ENCODE results near the gene PRR20G. TPM values are rescaled to one million over a fixed set of nuclear protein-coding genes. Genes with fewer than 3 reads are reported as not detected.

PRR20G gene
- polyA plus RNA-seq (2013, experiment 1 of 2), result not detected
- polyA plus RNA-seq (2013, experiment 2 of 2), result not detected

DNA sequence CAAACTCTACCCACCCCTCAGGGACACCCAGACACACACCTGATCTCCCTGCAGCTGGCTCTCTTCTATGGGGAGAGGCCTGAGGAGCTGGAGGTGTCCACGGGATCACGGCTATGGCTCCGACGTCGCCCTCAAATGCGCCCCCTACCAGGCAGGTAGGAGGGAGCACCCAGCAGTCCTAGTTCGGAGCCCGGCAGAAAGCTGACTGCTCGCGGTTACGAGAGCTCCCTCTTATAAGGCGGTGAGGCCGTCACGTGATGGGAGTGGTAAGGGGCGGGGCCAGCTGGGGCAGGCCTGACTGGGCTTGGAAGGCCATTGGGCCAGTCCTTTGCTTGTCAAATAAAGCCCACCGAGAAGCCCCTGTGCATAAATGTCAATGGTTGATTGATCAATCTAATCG lies at the start of gene PRR20G:
Gene PRR20G, minus strand, starts transcription at position 207 of the 400 bp plus-strand sequence. CDS start 681 bp downstream, outside the sequence.
- no peaks in the 10 kb centered on the region for H3K4me1 ChIP-seq (ENCODE audit: insufficient read depth, low read length)
- H3K36me3 ChIP-seq (ENCODE audit: insufficient read depth, low read length), result no peaks in the 10 kb centered on the region
- no peak within 1 kb of the TSS for H3K4me3 ChIP-seq (ENCODE audit: low read length)
- no peaks in the 10 kb centered on the region for H3K27me3 ChIP-seq (ENCODE audit: insufficient read depth, low read length)
- 89% methylated on average over 17 of the region's 17 CpGs for WGBS
- H3K9ac ChIP-seq (ENCODE audit: low read depth, low read length), result no peak within 1 kb of the TSS
- H3K9me3 ChIP-seq (ENCODE audit: insufficient read depth, low read depth, low read length), result peaks cover 6% of the 10 kb centered on the region; the same call in 1 of the 2 replicates
- H3K27ac ChIP-seq (ENCODE audit: low read depth, low read length), result no peak within 1 kb of the TSS

DNA sequence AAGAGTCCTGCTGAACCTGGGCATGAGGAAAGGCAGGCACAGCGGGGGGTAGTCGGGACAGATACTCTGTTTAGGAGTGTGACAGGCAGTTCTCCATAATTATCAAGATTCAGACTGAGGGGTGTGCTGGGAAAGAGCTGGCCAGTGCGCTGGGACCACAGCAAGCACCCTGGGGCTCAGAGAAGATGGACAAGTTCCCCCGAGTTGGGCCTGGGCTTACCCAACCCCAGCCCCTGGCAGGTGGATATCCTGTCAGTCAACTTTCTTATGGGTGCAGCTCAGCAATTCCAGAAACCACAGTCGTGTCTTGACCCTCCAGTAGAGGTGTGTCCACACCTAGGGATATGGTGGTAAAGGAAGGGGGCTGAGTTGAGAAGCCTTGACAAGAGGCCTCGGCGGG lies 49.2 kb upstream of the PRR20G start:
- no peaks in the 10 kb centered on the region; the same call in 1 of the 2 replicates for H3K9me3 ChIP-seq (ENCODE audit: insufficient read depth, low read depth, low read length)
- WGBS, result 91% methylated on average over 7 of the region's 7 CpGs
- no peaks in the 10 kb centered on the region for H3K4me1 ChIP-seq (ENCODE audit: insufficient read depth, low read length)
- no peaks in the 10 kb centered on the region for H3K36me3 ChIP-seq (ENCODE audit: insufficient read depth, low read length)
- H3K4me3 ChIP-seq (ENCODE audit: low read length), result no peak overlapping the region
- peaks cover 26% of the 10 kb centered on the region for H3K27me3 ChIP-seq (ENCODE audit: insufficient read depth, low read length)
- H3K27ac ChIP-seq (ENCODE audit: low read depth, low read length), result no peak overlapping the region
- no peak overlapping the region for H3K9ac ChIP-seq (ENCODE audit: low read depth, low read length)

DNA sequence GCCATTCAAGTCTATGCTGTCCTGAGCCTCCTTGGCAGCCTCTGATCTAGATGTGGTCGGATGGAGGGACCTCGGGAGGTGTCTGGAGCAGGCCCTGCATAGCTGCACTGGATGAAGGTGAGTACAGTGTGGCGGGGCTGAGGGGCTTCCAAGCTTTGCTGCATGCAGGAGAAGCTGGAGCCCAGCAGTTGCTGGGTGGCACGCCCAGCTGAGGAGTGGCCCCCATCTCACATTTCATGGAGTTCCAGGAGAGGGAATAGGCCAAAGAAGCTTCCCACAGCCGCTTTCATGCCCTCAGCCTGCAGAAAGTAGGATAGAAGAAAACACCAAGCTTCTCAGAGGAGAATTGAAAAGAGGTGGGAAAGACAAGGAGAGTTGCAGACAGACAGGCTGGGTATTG lies 48.3 kb upstream of the PRR20G start:
- peaks cover 5% of the 10 kb centered on the region; the same call in 1 of the 2 replicates for H3K9me3 ChIP-seq (ENCODE audit: insufficient read depth, low read depth, low read length)
- 83% methylated on average over 5 of the region's 5 CpGs for WGBS
- no peak overlapping the region for H3K27ac ChIP-seq (ENCODE audit: low read depth, low read length)
- H3K36me3 ChIP-seq (ENCODE audit: insufficient read depth, low read length), result no peaks in the 10 kb centered on the region
- no peaks in the 10 kb centered on the region for H3K4me1 ChIP-seq (ENCODE audit: insufficient read depth, low read length)
- H3K4me3 ChIP-seq (ENCODE audit: low read length), result no peak overlapping the region
- H3K27me3 ChIP-seq (ENCODE audit: insufficient read depth, low read length), result peaks cover 26% of the 10 kb centered on the region
- H3K9ac ChIP-seq (ENCODE audit: low read depth, low read length), result no peak overlapping the region

DNA sequence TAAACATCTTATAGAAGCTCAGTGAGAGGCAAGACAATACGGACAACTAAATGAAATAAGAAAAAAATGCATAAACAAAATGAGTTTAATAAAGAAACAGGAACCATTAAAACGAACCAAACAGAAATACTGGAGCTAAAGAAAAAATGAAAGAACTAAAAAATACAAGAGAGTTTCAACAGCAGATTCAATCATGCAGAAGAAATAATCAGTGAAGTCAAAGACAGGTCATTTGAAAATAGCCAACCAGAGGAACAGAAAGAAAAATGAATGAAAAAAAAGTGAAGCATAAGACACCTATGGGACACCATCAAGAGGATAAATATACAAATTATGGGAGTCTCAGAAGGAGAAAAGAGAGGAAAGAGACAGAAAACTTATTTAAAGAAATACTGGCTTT lies 42.5 kb upstream of the PRR20G start:
- Histone ChIP-seq H3K4me3 (ENCODE audit: low read length) (no peak overlapping the region), H3K4me1 (ENCODE audit: insufficient read depth, low read length) (no peaks in the 10 kb centered on the region)
- WGBS, result no CpG with 5 or more reads among the region's 2 CpGs

DNA sequence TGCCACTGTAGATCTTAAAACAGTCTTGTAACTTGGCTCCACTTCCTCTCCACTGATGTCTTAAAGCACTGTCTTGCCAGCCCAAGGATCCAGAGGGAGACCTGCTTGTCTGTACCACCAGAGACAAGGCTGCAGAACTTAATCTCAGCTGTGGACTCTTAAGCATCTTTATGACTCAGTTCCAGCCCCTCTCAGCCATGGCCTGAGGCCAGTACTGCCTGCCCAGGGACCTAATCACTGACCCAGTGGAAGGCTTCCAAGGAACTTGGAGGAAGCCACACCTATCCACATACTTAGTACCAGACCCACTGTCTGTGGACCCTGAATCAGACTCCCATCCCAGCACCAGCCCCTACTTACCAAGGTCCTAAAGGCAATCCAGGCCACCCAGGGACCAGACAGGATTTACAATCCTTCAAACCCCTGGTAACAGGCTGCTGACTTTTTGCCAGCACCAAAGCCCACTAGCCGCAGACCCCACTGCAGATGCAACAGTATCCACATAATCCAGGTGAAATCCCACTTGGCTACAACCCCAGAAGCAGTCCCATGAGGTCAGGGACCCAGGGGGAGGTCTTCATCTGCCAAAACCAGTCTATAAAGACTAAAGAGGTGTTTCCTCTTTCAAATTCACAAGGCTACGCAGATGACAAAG lies 41.9 kb upstream of the PRR20G start:
- peaks cover 13% of the 10 kb centered on the region for H3K9me3 ChIP-seq (ENCODE audit: insufficient read depth, low read depth, low read length)
- no peak overlapping the region for H3K27ac ChIP-seq (ENCODE audit: low read depth, low read length)
- whole genome bisulfite sequencing, result 91% methylated on average over 2 of the region's 2 CpGs
- no peaks in the 10 kb centered on the region for H3K4me1 ChIP-seq (ENCODE audit: insufficient read depth, low read length)
- H3K36me3 ChIP-seq (ENCODE audit: insufficient read depth, low read length), result no peaks in the 10 kb centered on the region
- no peak overlapping the region for H3K9ac ChIP-seq (ENCODE audit: low read depth, low read length)
- no peaks in the 10 kb centered on the region for H3K27me3 ChIP-seq (ENCODE audit: insufficient read depth, low read length)
- H3K4me3 ChIP-seq (ENCODE audit: low read length), result no peak overlapping the region

More for the DNA sequence above, 42.5 kb upstream of the PRR20G start:
- no peaks in the 10 kb centered on the region for H3K27me3 ChIP-seq (ENCODE audit: insufficient read depth, low read length)
- no peaks in the 10 kb centered on the region for H3K36me3 ChIP-seq (ENCODE audit: insufficient read depth, low read length)
- H3K9me3 ChIP-seq (ENCODE audit: insufficient read depth, low read depth, low read length), result peaks cover 13% of the 10 kb centered on the region
- H3K9ac ChIP-seq (ENCODE audit: low read depth, low read length), result no peak overlapping the region
- H3K27ac ChIP-seq (ENCODE audit: low read depth, low read length), result no peak overlapping the region

DNA sequence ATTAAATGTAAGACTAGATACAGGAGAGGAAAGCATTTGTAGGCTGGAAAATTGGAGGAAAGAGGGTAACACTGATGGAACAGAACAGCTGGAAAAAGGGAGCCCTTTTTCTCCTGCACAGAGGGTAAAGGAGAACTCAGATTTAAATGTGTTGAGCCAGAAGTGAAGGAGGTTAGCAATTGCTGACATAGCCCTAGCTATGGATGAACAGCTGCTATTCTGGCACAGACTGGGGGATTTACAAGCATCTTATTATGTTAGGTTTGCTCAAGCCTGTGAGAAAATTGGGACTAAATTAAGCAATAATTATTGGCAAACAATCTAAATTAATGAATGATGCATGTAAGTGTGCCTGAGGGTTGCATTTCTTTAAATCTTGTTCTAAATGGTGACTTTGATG lies 40.6 kb upstream of the PRR20G start:
- H3K4me1 ChIP-seq (ENCODE audit: insufficient read depth, low read length), result no peaks in the 10 kb centered on the region
- H3K4me3 ChIP-seq (ENCODE audit: low read length), result no peak overlapping the region
- H3K9me3 ChIP-seq (ENCODE audit: insufficient read depth, low read depth, low read length), result peaks cover 13% of the 10 kb centered on the region
- no peaks in the 10 kb centered on the region for H3K36me3 ChIP-seq (ENCODE audit: insufficient read depth, low read length)
- H3K27ac ChIP-seq (ENCODE audit: low read depth, low read length), result no peak overlapping the region
- no peak overlapping the region for H3K9ac ChIP-seq (ENCODE audit: low read depth, low read length)
- no peaks in the 10 kb centered on the region for H3K27me3 ChIP-seq (ENCODE audit: insufficient read depth, low read length)

DNA sequence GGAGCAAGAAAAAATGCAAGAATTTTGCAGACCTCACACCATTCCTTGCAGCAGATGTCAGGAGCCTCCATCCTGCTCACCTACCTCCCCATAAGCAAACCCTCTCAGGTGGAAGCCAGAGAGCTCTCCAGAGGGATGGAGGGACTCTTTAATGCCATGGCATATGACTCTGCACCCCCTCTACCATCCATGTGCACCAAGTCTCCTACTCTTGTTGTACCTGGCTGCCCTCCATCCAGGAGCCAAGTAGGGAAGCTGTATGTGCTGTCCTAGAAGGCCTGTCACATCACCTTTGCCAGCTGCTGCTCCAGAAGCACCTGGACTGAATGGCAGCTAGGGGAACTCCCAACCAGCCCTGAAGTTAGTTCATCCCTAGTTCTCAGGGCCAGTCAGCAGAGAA lies 38.5 kb upstream of the PRR20G start:
- Histone ChIP-seq H3K9me3 (ENCODE audit: insufficient read depth, low read depth, low read length) (peaks cover 10% of the 10 kb centered on the region), H3K4me1 (ENCODE audit: insufficient read depth, low read length) (no peaks in the 10 kb centered on the region), H3K27ac (ENCODE audit: low read depth, low read length) (no peak overlapping the region), H3K27me3 (ENCODE audit: insufficient read depth, low read length) (no peaks in the 10 kb centered on the region), H3K36me3 (ENCODE audit: insufficient read depth, low read length) (no peaks in the 10 kb centered on the region), H3K4me3 (ENCODE audit: low read length) (no peak overlapping the region), H3K9ac (ENCODE audit: low read depth, low read length) (no peak overlapping the region)

DNA sequence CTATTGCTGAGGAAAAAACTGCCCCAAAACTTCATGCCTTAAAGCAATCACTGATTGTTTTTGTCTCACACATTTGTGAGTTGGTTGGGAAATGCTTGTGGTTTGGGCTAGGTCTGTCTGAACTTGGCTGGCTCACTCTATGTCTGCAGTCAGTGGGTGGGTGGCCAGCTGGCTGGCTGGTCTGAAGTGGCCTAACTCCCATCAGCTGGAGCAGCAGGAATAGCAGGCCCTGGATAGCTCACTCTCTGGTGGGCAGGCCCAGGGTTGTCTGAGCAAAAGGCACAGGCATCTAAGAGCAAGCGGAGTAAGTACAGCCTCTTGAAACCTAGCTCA lies 37.7 kb upstream of the PRR20G start:
- Histone ChIP-seq H3K36me3 (ENCODE audit: insufficient read depth, low read length) (no peaks in the 10 kb centered on the region), H3K27ac (ENCODE audit: low read depth, low read length) (no peak overlapping the region), H3K4me3 (ENCODE audit: low read length) (no peak overlapping the region), H3K27me3 (ENCODE audit: insufficient read depth, low read length) (no peaks in the 10 kb centered on the region), H3K9me3 (ENCODE audit: insufficient read depth, low read depth, low read length) (peaks cover 4% of the 10 kb centered on the region; the same call in 1 of the 2 replicates), H3K4me1 (ENCODE audit: insufficient read depth, low read length) (no peaks in the 10 kb centered on the region), H3K9ac (ENCODE audit: low read depth, low read length) (no peak overlapping the region)
- 91% methylated on average over 1 of the region's 1 CpG for WGBS

DNA sequence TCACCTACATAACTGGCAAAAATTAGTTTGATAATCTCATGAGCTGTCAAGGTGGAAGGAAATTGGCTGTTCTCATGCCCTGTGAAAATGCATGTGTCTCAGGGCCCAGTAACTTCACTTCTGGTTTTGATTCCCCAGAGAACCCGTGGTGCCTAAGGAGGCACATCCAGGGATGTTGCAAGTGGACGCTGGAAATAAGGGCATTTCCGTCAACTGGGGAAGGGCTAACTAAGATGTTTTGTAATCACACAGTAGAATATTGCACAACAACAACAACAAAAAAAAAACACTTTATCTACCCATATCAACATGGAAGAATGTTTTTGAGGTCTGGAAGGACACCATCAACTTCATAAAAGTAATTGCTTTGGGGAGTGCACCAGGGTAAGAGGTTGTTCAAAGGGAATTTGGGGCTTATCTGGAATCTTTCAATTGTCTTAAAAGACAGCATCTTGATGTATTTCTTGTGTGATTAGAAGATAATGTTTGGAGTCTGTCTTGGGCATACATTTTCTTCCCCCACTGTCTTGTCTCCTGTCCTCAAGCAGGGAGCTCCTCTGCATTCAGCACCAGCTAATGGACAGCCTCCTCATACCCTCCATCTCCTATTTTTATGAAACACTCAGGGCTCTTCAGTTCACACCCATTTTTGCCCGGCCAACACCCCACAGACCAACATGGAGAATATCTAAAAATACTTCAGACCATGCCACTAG lies 37.2 kb upstream of the PRR20G start:
- Histone ChIP-seq H3K4me3 (ENCODE audit: low read length) (no peak overlapping the region), H3K27ac (ENCODE audit: low read depth, low read length) (no peak overlapping the region), H3K4me1 (ENCODE audit: insufficient read depth, low read length) (no peaks in the 10 kb centered on the region), H3K27me3 (ENCODE audit: insufficient read depth, low read length) (no peaks in the 10 kb centered on the region), H3K9me3 (ENCODE audit: insufficient read depth, low read depth, low read length) (no peaks in the 10 kb centered on the region), H3K9ac (ENCODE audit: low read depth, low read length) (no peak overlapping the region), H3K36me3 (ENCODE audit: insufficient read depth, low read length) (no peaks in the 10 kb centered on the region)
- 86% methylated on average over 4 of the region's 4 CpGs for WGBS

DNA sequence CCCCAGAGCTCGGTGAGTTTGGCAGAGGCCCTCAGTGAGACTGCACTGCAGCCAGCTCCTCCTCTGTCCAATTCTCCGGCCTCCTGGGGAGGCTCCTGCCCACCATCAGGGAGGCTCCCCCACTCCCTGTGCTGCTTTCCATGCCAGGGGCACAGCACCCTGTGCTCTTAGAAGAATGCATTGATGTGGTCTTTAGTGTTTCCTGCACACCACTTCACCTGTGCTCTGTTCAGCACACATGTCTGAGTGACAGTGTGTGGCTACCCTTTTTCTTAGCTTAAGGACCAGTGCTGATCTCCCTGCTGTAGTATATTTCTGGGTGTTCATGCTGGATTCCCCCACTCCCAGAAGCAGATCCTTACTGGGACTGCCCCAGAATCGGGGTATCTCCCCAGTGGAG lies 36.2 kb upstream of the PRR20G start:
- H3K36me3 ChIP-seq (ENCODE audit: insufficient read depth, low read length), result no peaks in the 10 kb centered on the region
- no peaks in the 10 kb centered on the region for H3K4me1 ChIP-seq (ENCODE audit: insufficient read depth, low read length)
- WGBS, result 79% methylated on average over 3 of the region's 3 CpGs

DNA sequence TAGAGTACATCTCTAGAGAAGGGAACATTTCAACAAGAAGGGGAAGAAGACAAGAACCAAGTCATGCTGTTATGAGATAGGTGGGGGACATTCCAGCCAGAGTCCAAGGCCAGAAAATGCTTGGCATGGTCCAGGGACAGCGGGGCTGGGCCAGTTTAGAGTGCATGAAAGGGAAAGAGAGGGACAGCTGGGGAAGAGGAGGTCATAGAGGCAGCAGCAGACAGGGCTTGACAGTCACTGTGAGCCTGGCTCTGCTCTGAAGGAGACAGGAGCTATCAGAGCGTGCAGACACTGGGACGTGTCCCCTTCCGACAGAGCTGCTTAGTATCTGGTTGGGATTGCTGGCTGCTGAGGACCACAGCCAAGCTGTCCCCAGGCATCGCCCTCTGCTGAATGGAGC lies 35.7 kb upstream of the PRR20G start:
- Histone ChIP-seq H3K9ac (ENCODE audit: low read depth, low read length) (no peak overlapping the region), H3K9me3 (ENCODE audit: insufficient read depth, low read depth, low read length) (no peaks in the 10 kb centered on the region), H3K4me3 (ENCODE audit: low read length) (no peak overlapping the region)

More for the DNA sequence above, 36.2 kb upstream of the PRR20G start:
- H3K9ac ChIP-seq (ENCODE audit: low read depth, low read length), result no peak overlapping the region
- no peak overlapping the region for H3K27ac ChIP-seq (ENCODE audit: low read depth, low read length)
- no peaks in the 10 kb centered on the region for H3K27me3 ChIP-seq (ENCODE audit: insufficient read depth, low read length)
- H3K9me3 ChIP-seq (ENCODE audit: insufficient read depth, low read depth, low read length), result no peaks in the 10 kb centered on the region
- no peak overlapping the region for H3K4me3 ChIP-seq (ENCODE audit: low read length)

More for the DNA sequence above, 35.7 kb upstream of the PRR20G start:
- WGBS, result 88% methylated on average over 5 of the region's 5 CpGs
- no peaks in the 10 kb centered on the region for H3K4me1 ChIP-seq (ENCODE audit: insufficient read depth, low read length)
- H3K36me3 ChIP-seq (ENCODE audit: insufficient read depth, low read length), result no peaks in the 10 kb centered on the region
- no peaks in the 10 kb centered on the region for H3K27me3 ChIP-seq (ENCODE audit: insufficient read depth, low read length)
- no peak overlapping the region for H3K27ac ChIP-seq (ENCODE audit: low read depth, low read length)
